ENCODE measurements around the gene AMPH.

Gene AMPH

GRCh38 chr7:38541440-38541839, 89.7 kb downstream of the AMPH start:
- DNase-seq = no peak

GRCh38 chr7:38539477-38540081, 91.6 kb downstream of the AMPH start:
- no peak for DNase-seq

- no peak for DNase-seq
Observed at GRCh38 chr7:38535073-38535472, 96.1 kb downstream of the AMPH start.

- no peak for DNase-seq
Observed at GRCh38 chr7:38525857-38526256, 105.3 kb downstream of the AMPH start.

- DNase-seq = no peak
Observed at GRCh38 chr7:38524786-38525185, 106.4 kb downstream of the AMPH start.

GRCh38 chr7:38520741-38521140, 110.4 kb downstream of the AMPH start:
- no peak for DNase-seq

GRCh38 chr7:38518541-38518940, 112.6 kb downstream of the AMPH start:
- peak; percentile 57 for DNase-seq

- DNase-seq = peak; percentile 27
Observed at GRCh38 chr7:38512704-38513103, 118.5 kb downstream of the AMPH start.

GRCh38 chr7:38512291-38512690, 118.9 kb downstream of the AMPH start:
- no peak for DNase-seq

GRCh38 chr7:38507384-38507783, 123.8 kb downstream of the AMPH start:
- peak; percentile 35 for DNase-seq

- peak; percentile 76 for DNase-seq
Observed at GRCh38 chr7:38506756-38507155, 124.4 kb downstream of the AMPH start.

GRCh38 chr7:38506004-38506403, 125.2 kb downstream of the AMPH start:
- DNase-seq = no peak

- no peak for DNase-seq
Observed at GRCh38 chr7:38504684-38505083, 126.5 kb downstream of the AMPH start.

GRCh38 chr7:38502848-38503247, 128.3 kb downstream of the AMPH start:
- no peak for DNase-seq

GRCh38 chr7:38502289-38502688, 128.9 kb downstream of the AMPH start:
- DNase-seq = no peak

- DNase-seq = no peak
Observed at GRCh38 chr7:38492010-38492409, 139.2 kb downstream of the AMPH start.

GRCh38 chr7:38482521-38482920, 148.7 kb downstream of the AMPH start:
- no peak for DNase-seq

GRCh38 chr7:38481401-38481800, 149.8 kb downstream of the AMPH start:
- no peak for DNase-seq

GRCh38 chr7:38478404-38478803, 152.8 kb downstream of the AMPH start:
- DNase-seq = peak; percentile 49

- no peak for DNase-seq
Observed at GRCh38 chr7:38477333-38477732, 153.8 kb downstream of the AMPH start.

GRCh38 chr7:38476764-38477163, 154.4 kb downstream of the AMPH start:
- no peak for DNase-seq

GRCh38 chr7:38465956-38466355, 165.2 kb downstream of the AMPH start:
- DNase-seq = peak; percentile 78

GRCh38 chr7:38463277-38464225, 167.6 kb downstream of the AMPH start:
- peak; percentile 76 for DNase-seq

GRCh38 chr7:38462819-38463218, 168.4 kb downstream of the AMPH start:
- DNase-seq = no peak
